A673 (cell line): ENCODE data around the gene SH3TC1.

ENCODE experiments used
- CTCF ChIP-seq: fragments of 300-800, 200-600 bp; sonication (generic); conservative IDR thresholded peaks from 2 replicates; pipeline ENCODE4 v1.5.1; 2017; ENCODE audit warnings: low read depth, mild to moderate bottlenecking, antibody characterized with exemption, low read length, moderate library complexity, mixed read lengths
- EZH2 ChIP-seq: fragments of 200-600 bp; sonication (generic); IDR thresholded peaks from 2 replicates; pipeline ENCODE4 v1.6.1; 2017; ENCODE audit warnings: borderline replicate concordance, low read depth, mild to moderate bottlenecking, mixed read lengths, antibody characterized with exemption, low read length; ENCODE audit not compliant: poor library complexity, severe bottlenecking

- TF ChIP-seq EZH2 (no peak), CTCF (no peak)
These were observed 15.9 kb downstream of the SH3TC1 start for GRCh38 chr4:8215001-8215427.
